ENCODE data around the gene CELSR1.

The CELSR1 gene

GRCh38 chr22:46350646-46351045 lies 186.8 kb downstream of the CELSR1 start:
- H3K36me3 ChIP-seq (ENCODE audit: control insufficient read depth, insufficient read depth, low read length), result peaks cover 73% of the 10 kb centered on the region
- H3K9ac ChIP-seq (ENCODE audit: low read depth, low read length), result no peak overlapping the region
- H3K9me3 ChIP-seq (ENCODE audit: control insufficient read depth, insufficient read depth, low read length), result no peaks in the 10 kb centered on the region
- no peak overlapping the region for H3K4me3 ChIP-seq (ENCODE audit: low read depth, low read length)
- no peaks in the 10 kb centered on the region for H3K4me1 ChIP-seq (ENCODE audit: control insufficient read depth, insufficient read depth, low read length)
- no peaks in the 10 kb centered on the region for H3K27me3 ChIP-seq (ENCODE audit: control insufficient read depth, insufficient read depth, low read length)

GRCh38 chr22:46350121-46350520 lies 187.3 kb downstream of the CELSR1 start:
- no peaks in the 10 kb centered on the region for H3K9me3 ChIP-seq (ENCODE audit: control insufficient read depth, insufficient read depth, low read length)
- no peak overlapping the region for H3K4me3 ChIP-seq (ENCODE audit: low read depth, low read length)
- no peaks in the 10 kb centered on the region for H3K4me1 ChIP-seq (ENCODE audit: control insufficient read depth, insufficient read depth, low read length)
- peaks cover 73% of the 10 kb centered on the region for H3K36me3 ChIP-seq (ENCODE audit: control insufficient read depth, insufficient read depth, low read length)
- no peak overlapping the region for H3K9ac ChIP-seq (ENCODE audit: low read depth, low read length)
- no peaks in the 10 kb centered on the region for H3K27me3 ChIP-seq (ENCODE audit: control insufficient read depth, insufficient read depth, low read length)

- Histone ChIP-seq H3K9ac (ENCODE audit: low read depth, low read length) (no peak overlapping the region), H3K4me1 (ENCODE audit: control insufficient read depth, insufficient read depth, low read length) (no peaks in the 10 kb centered on the region), H3K36me3 (ENCODE audit: control insufficient read depth, insufficient read depth, low read length) (peaks cover 76% of the 10 kb centered on the region)
Observed at GRCh38 chr22:46349681-46350080, 187.7 kb downstream of the CELSR1 start.

GRCh38 chr22:46349238-46349637 lies 188.2 kb downstream of the CELSR1 start:
- Histone ChIP-seq H3K4me3 (ENCODE audit: low read depth, low read length) (no peak overlapping the region), H3K36me3 (ENCODE audit: control insufficient read depth, insufficient read depth, low read length) (peaks cover 80% of the 10 kb centered on the region), H3K9me3 (ENCODE audit: control insufficient read depth, insufficient read depth, low read length) (no peaks in the 10 kb centered on the region), H3K27me3 (ENCODE audit: control insufficient read depth, insufficient read depth, low read length) (no peaks in the 10 kb centered on the region), H3K9ac (ENCODE audit: low read depth, low read length) (no peak overlapping the region), H3K4me1 (ENCODE audit: control insufficient read depth, insufficient read depth, low read length) (no peaks in the 10 kb centered on the region)

More at GRCh38 chr22:46349681-46350080, 187.7 kb downstream of the CELSR1 start:
- H3K9me3 ChIP-seq (ENCODE audit: control insufficient read depth, insufficient read depth, low read length), result no peaks in the 10 kb centered on the region
- H3K27me3 ChIP-seq (ENCODE audit: control insufficient read depth, insufficient read depth, low read length), result no peaks in the 10 kb centered on the region
- no peak overlapping the region for H3K4me3 ChIP-seq (ENCODE audit: low read depth, low read length)

GRCh38 chr22:46348099-46348695 lies 189.2 kb downstream of the CELSR1 start:
- no peak overlapping the region for H3K9ac ChIP-seq (ENCODE audit: low read depth, low read length)
- H3K36me3 ChIP-seq (ENCODE audit: control insufficient read depth, insufficient read depth, low read length), result peaks cover 69% of the 10 kb centered on the region

GRCh38 chr22:46347646-46348045 lies 189.8 kb downstream of the CELSR1 start:
- Histone ChIP-seq H3K4me1 (ENCODE audit: control insufficient read depth, insufficient read depth, low read length) (no peaks in the 10 kb centered on the region), H3K9ac (ENCODE audit: low read depth, low read length) (no peak overlapping the region), H3K9me3 (ENCODE audit: control insufficient read depth, insufficient read depth, low read length) (no peaks in the 10 kb centered on the region), H3K4me3 (ENCODE audit: low read depth, low read length) (no peak overlapping the region), H3K27me3 (ENCODE audit: control insufficient read depth, insufficient read depth, low read length) (no peaks in the 10 kb centered on the region), H3K36me3 (ENCODE audit: control insufficient read depth, insufficient read depth, low read length) (peaks cover 66% of the 10 kb centered on the region)

More at GRCh38 chr22:46348099-46348695, 189.2 kb downstream of the CELSR1 start:
- H3K4me1 ChIP-seq (ENCODE audit: control insufficient read depth, insufficient read depth, low read length), result no peaks in the 10 kb centered on the region
- H3K4me3 ChIP-seq (ENCODE audit: low read depth, low read length), result no peak overlapping the region
- no peaks in the 10 kb centered on the region for H3K27me3 ChIP-seq (ENCODE audit: control insufficient read depth, insufficient read depth, low read length)
- H3K9me3 ChIP-seq (ENCODE audit: control insufficient read depth, insufficient read depth, low read length), result no peaks in the 10 kb centered on the region

- H3K4me1 ChIP-seq (ENCODE audit: control insufficient read depth, insufficient read depth, low read length), result no peaks in the 10 kb centered on the region
- no peak overlapping the region for H3K9ac ChIP-seq (ENCODE audit: low read depth, low read length)
- peaks cover 59% of the 10 kb centered on the region for H3K36me3 ChIP-seq (ENCODE audit: control insufficient read depth, insufficient read depth, low read length)
- no peaks in the 10 kb centered on the region for H3K9me3 ChIP-seq (ENCODE audit: control insufficient read depth, insufficient read depth, low read length)
- no peak overlapping the region for H3K4me3 ChIP-seq (ENCODE audit: low read depth, low read length)
- H3K27me3 ChIP-seq (ENCODE audit: control insufficient read depth, insufficient read depth, low read length), result no peaks in the 10 kb centered on the region
Observed at GRCh38 chr22:46346680-46347405, 190.6 kb downstream of the CELSR1 start.

GRCh38 chr22:46340676-46341075 lies 196.7 kb downstream of the CELSR1 start:
- Histone ChIP-seq H3K9ac (ENCODE audit: low read depth, low read length) (no peak overlapping the region), H3K4me3 (ENCODE audit: low read depth, low read length) (no peak overlapping the region), H3K9me3 (ENCODE audit: control insufficient read depth, insufficient read depth, low read length) (no peaks in the 10 kb centered on the region), H3K4me1 (ENCODE audit: control insufficient read depth, insufficient read depth, low read length) (no peaks in the 10 kb centered on the region), H3K36me3 (ENCODE audit: control insufficient read depth, insufficient read depth, low read length) (peaks cover 37% of the 10 kb centered on the region), H3K27me3 (ENCODE audit: control insufficient read depth, insufficient read depth, low read length) (no peaks in the 10 kb centered on the region)

GRCh38 chr22:46339956-46340355 lies 197.5 kb downstream of the CELSR1 start:
- no peaks in the 10 kb centered on the region for H3K27me3 ChIP-seq (ENCODE audit: control insufficient read depth, insufficient read depth, low read length)

GRCh38 chr22:46338636-46339035 lies 198.8 kb downstream of the CELSR1 start:
- Histone ChIP-seq H3K4me3 (ENCODE audit: low read depth, low read length) (no peak overlapping the region), H3K36me3 (ENCODE audit: control insufficient read depth, insufficient read depth, low read length) (peaks cover 27% of the 10 kb centered on the region), H3K4me1 (ENCODE audit: control insufficient read depth, insufficient read depth, low read length) (no peaks in the 10 kb centered on the region), H3K27me3 (ENCODE audit: control insufficient read depth, insufficient read depth, low read length) (no peaks in the 10 kb centered on the region), H3K9me3 (ENCODE audit: control insufficient read depth, insufficient read depth, low read length) (no peaks in the 10 kb centered on the region), H3K9ac (ENCODE audit: low read depth, low read length) (no peak overlapping the region)

More at GRCh38 chr22:46339956-46340355, 197.5 kb downstream of the CELSR1 start:
- Histone ChIP-seq H3K36me3 (ENCODE audit: control insufficient read depth, insufficient read depth, low read length) (peaks cover 35% of the 10 kb centered on the region), H3K4me3 (ENCODE audit: low read depth, low read length) (no peak overlapping the region), H3K9me3 (ENCODE audit: control insufficient read depth, insufficient read depth, low read length) (no peaks in the 10 kb centered on the region), H3K9ac (ENCODE audit: low read depth, low read length) (no peak overlapping the region), H3K4me1 (ENCODE audit: control insufficient read depth, insufficient read depth, low read length) (no peaks in the 10 kb centered on the region)

GRCh38 chr22:46337870-46338269 lies 199.6 kb downstream of the CELSR1 start:
- no peaks in the 10 kb centered on the region for H3K4me1 ChIP-seq (ENCODE audit: control insufficient read depth, insufficient read depth, low read length)
- H3K4me3 ChIP-seq (ENCODE audit: low read depth, low read length), result no peak overlapping the region
- H3K27me3 ChIP-seq (ENCODE audit: control insufficient read depth, insufficient read depth, low read length), result no peaks in the 10 kb centered on the region
- H3K36me3 ChIP-seq (ENCODE audit: control insufficient read depth, insufficient read depth, low read length), result peaks cover 27% of the 10 kb centered on the region
- no peaks in the 10 kb centered on the region for H3K9me3 ChIP-seq (ENCODE audit: control insufficient read depth, insufficient read depth, low read length)
- H3K9ac ChIP-seq (ENCODE audit: low read depth, low read length), result no peak overlapping the region

Data from iPS-15b (cell line).